ENCODE measurements around the gene ATP8A2.

GRCh38 chr13:25881136-25881926, 509.6 kb downstream of the ATP8A2 start:
- no peak for TF ChIP-seq JUN (CRISPR knock-in tag; IDR thresholded peaks at IDR 0.05)
- no peak for TF ChIP-seq CTCF (IDR thresholded peaks at IDR 0.05)
- no peak for TF ChIP-seq NR1H2 (CRISPR knock-in tag; IDR thresholded peaks at IDR 0.05)
- no peak for TF ChIP-seq CREB1 (CRISPR knock-in tag; IDR thresholded peaks at IDR 0.05)
- no peak for TF ChIP-seq ZNF425 (CRISPR knock-in tag; conservative IDR thresholded peaks at IDR 0.05)
- no peak for TF ChIP-seq ZNF138 (CRISPR knock-in tag; conservative IDR thresholded peaks at IDR 0.05)
- no peak for TF ChIP-seq E2F5 (CRISPR knock-in tag; IDR thresholded peaks at IDR 0.05)
- TF ChIP-seq MLX (CRISPR knock-in tag; IDR thresholded peaks at IDR 0.05), result no peak
- no peak for TF ChIP-seq NR2C2 (CRISPR knock-in tag; IDR thresholded peaks at IDR 0.05)
- TF ChIP-seq ETV6 (CRISPR knock-in tag; IDR thresholded peaks at IDR 0.05), result no peak
- TF ChIP-seq ZNF263 (CRISPR knock-in tag; IDR thresholded peaks at IDR 0.05; ENCODE audit: low read depth), result no peak
- no peak for TF ChIP-seq IRF1 (CRISPR knock-in tag; IDR thresholded peaks at IDR 0.05)

Measured in WTC11 (cell line).